Stomach (tissue), 9 donors: Measurements from ENCODE around the gene PBXIP1. TPM values are rescaled to one million over a fixed set of nuclear protein-coding genes. Genes with fewer than 3 reads are reported as not detected.

Source experiments
- DNase-seq, 2 donors: peaks; one replicate each; pipeline versions ENCODE4 v3.0.0 to v3.0.0-alpha.2; 2013 to 2019
- H3K27ac ChIP-seq, 5 donors: fragments of 200-600 bp in 4 of 5; sonication (generic) in 4 of 5; one replicate each; pipeline ENCODE4 v1.5.1; 2013 to 2019; ENCODE audit warnings: mild to moderate bottlenecking in 1 of 5, moderate library complexity in 1 of 5
- H3K27me3 ChIP-seq, 3 donors: fragments of 200-600 bp; sonication (generic); one replicate each; pipeline ENCODE4 v1.5.1; 2017 to 2019; ENCODE audit warnings: mixed run types in 1 of 3
- H3K36me3 ChIP-seq, 4 donors: fragments of 200-600 bp; sonication (generic); 1 replicate in 3 of 4; 2 replicates in 1 of 4; pipeline ENCODE4 v1.5.1; 2016 to 2019
- H3K4me1 ChIP-seq, 4 donors: fragments of 200-600 bp; sonication (generic); one replicate each; pipeline ENCODE4 v1.5.1; 2016 to 2019
- H3K4me3 ChIP-seq, 4 donors: fragments of 200-600 bp; sonication (generic) in 3 of 4; one replicate each; pipeline ENCODE4 v1.5.1; 2016 to 2019; ENCODE audit warnings: mild to moderate bottlenecking in 1 of 4
- H3K9me3 ChIP-seq, 4 donors: fragments of 200-600 bp; sonication (generic); one replicate each; pipeline ENCODE4 v1.5.1; 2016 to 2019
- EP300 ChIP-seq: sonication (generic); formaldehyde crosslinking; IDR thresholded peaks from one replicate; pipeline ENCODE4 v1.6.1; 2017; ENCODE audit warnings: antibody characterized with exemption
- POLR2A ChIP-seq, 4 donors: fragments of 450-650 bp; IDR thresholded peaks; one replicate each; pipeline ENCODE4 v1.6.1; 2016; ENCODE audit warnings: antibody characterized with exemption in 4 of 4, control low read depth in 2 of 4, mild to moderate bottlenecking in 1 of 4, moderate library complexity in 1 of 4
- POLR2AphosphoS5 ChIP-seq, 3 donors: sonication (generic); formaldehyde crosslinking; IDR thresholded peaks; one replicate each; pipeline ENCODE4 v1.6.1; 2016; ENCODE audit warnings: antibody characterized with exemption in 3 of 3
- WGBS, 5 donors: extraction: QIAGEN DNeasy Blood & Tissue Kit in 3 of 5; methylation state at CpG; one replicate each; pipeline versions ENCODE4 v1.1.5 to v1.1.7; 2013 to 2018; 5-methylcytosine and 5-hydroxymethylcytosine counted together
- intact Hi-C: fragments of 100-400 bp; cut with DNase I; formaldehyde crosslinking; loops from one replicate; pipeline ENCODE4 v1.15.1; 2023; ENCODE audit warnings: low total_unique reads
- polyA plus RNA-seq, 3 donors: library from polyadenylated mRNA; stranded (reverse); fragments of 200-250 nt; gene quantifications; one replicate each; pipeline ENCODE4 v1.2.3, GENCODE V29; 2013
- total RNA-seq, 5 donors: library from RNA; depleted of rRNA; stranded (reverse); fragments of >200 nt; gene quantifications; one replicate each; pipeline versions ENCODE4 v1.1.0 to v1.2.3, GENCODE V29; 2014 to 2016
- TF ChIP-seq, protein P1 (sequence below), 7 experiments: fragments of 450-650 bp in 4 of 7; fragments of 200-600 bp in 3 of 7; sonication (generic) in 3 of 7; IDR thresholded peaks; one replicate each; pipeline ENCODE4 v1.5.1; 2016 to 2019; ENCODE audit warnings: antibody characterized with exemption in 7 of 7, control low read depth in 2 of 7, mild to moderate bottlenecking in 1 of 7
- donor health status: healthy with polysubstance abuse.
- donor health status: Bipolar disorder and iron deficiency.
- donor health status: healthy.

Gene PBXIP1
- total and polyA plus RNA-seq, 8 donors, result 19.7 to 123 (median 71.7) TPM

DNA sequence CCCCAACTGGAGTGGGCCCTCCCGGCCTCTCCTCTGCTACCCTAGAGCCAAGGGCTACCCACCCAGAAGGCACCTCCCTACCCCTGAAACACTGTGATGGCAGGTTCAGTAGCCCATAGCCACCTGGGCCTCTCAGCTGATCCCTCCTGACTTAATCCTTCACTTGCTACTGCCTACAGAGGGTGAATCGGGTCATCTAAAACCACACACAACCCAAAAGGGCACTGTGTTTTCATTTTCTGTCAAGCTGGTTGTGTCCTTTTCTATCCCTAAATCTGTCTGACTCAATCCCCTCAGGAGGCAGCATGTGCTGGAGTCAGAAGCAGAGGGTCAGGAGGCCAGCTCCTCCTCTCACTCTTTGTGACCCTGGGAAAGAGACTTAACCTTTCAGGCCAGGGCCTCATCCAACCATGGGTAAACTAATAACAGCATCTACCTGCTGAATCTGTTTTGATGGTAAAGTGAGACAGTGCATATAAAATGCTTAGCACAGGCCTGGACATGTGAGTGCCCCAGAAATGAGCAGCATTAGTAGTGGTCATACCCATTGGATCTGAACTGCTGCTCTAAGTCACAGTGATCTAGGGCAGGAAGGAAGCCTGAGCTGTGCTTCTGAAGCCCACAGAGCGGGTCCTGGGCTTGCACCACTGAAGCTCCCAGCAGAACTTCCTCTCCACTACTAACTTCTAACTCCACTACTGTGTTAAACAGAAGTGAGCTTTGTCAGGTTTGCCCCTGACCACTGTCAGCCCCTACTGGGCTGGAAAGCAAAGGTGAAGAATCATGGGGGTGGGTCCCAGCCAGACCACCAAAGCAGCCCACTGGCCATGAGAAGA is 30.3 kb downstream of the PBXIP1 start:
- Histone ChIP-seq H3K27me3 (no peaks in the 10 kb centered on the region), H3K9me3 (no peaks in the 10 kb centered on the region), H3K4me1 (no peaks in the 10 kb centered on the region), H3K27ac (no peak overlapping the region), H3K4me3 (no peak overlapping the region), H3K36me3 (peaks cover 42 to 95% (median 92%) of the 10 kb centered on the region in 4 donors)
- TF ChIP-seq EP300 (no peak), POLR2A (IDR thresholded peaks at IDR 0.05) (no peak), POLR2AphosphoS5 (IDR thresholded peaks at IDR 0.05) (no peak)
- TF ChIP-seq, protein P1, sequence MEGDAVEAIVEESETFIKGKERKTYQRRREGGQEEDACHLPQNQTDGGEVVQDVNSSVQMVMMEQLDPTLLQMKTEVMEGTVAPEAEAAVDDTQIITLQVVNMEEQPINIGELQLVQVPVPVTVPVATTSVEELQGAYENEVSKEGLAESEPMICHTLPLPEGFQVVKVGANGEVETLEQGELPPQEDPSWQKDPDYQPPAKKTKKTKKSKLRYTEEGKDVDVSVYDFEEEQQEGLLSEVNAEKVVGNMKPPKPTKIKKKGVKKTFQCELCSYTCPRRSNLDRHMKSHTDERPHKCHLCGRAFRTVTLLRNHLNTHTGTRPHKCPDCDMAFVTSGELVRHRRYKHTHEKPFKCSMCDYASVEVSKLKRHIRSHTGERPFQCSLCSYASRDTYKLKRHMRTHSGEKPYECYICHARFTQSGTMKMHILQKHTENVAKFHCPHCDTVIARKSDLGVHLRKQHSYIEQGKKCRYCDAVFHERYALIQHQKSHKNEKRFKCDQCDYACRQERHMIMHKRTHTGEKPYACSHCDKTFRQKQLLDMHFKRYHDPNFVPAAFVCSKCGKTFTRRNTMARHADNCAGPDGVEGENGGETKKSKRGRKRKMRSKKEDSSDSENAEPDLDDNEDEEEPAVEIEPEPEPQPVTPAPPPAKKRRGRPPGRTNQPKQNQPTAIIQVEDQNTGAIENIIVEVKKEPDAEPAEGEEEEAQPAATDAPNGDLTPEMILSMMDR (IDR thresholded peaks at IDR 0.05), result no peak
- intact Hi-C loops, result no loop called here
- WGBS, 5 donors, result 88 to 97% (median 91%) methylated on average over 3 of the region's 3 CpGs
- DNase-seq, result no peak

DNA sequence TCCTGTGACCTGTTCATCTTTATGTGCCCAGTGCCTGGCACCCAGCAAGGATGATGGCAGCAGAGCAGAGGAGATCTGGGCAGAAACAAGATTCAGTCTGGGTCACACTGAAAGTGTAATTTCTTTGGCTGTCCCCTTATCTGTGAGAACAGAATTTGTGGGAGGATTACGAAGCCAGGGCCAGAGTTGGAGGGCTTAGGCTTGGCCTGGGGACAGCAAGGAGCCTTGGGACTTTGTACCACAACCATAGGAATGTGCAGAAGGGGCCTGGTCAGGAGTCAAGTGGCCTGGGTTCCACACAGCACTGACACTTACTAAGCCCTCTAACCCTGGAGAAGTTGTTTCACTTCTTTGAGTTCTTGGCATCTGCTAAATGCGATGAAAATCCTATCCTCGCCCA is 32.2 kb downstream of the PBXIP1 start:
- H3K9me3 ChIP-seq, result no peaks in the 10 kb centered on the region
- peaks cover 30 to 94% (median 87%) of the 10 kb centered on the region in 4 donors for H3K36me3 ChIP-seq
- no peak overlapping the region for H3K27ac ChIP-seq
- H3K27me3 ChIP-seq, result no peaks in the 10 kb centered on the region
- 94 to 100% (median 96%) methylated on average over 3 of the region's 3 CpGs for WGBS, 5 donors
- H3K4me1 ChIP-seq, result no peaks in the 10 kb centered on the region
- no peak for DNase-seq
- intact Hi-C loops, result no loop called here
- TF ChIP-seq POLR2A (IDR thresholded peaks at IDR 0.05) (no peak), POLR2AphosphoS5 (IDR thresholded peaks at IDR 0.05) (no peak), EP300 (no peak)
- TF ChIP-seq, protein P1 (IDR thresholded peaks at IDR 0.05), result no peak
- H3K4me3 ChIP-seq, result no peak overlapping the region

DNA sequence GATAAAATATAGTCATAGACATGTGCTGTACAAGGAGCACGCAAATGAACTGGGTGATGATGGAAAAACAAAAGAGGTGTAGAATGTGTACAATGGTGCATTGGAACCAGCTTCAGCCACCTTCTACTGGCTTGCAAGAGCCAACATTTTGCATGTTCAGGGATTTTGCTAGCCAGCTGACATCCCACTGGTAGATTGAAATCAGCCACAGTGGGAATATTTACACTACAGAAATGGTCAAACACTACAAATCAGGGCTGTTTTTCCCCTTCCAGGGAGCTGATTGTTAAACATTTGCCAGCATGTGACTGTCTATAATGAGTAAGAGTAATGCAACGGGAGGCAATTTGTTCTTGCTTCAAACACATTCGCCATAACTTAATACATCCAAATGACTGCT is 42.6 kb downstream of the PBXIP1 start:
- no peak for DNase-seq
- TF ChIP-seq POLR2AphosphoS5 (IDR thresholded peaks at IDR 0.05) (no peak), POLR2A (IDR thresholded peaks at IDR 0.05) (no peak), EP300 (no peak)
- TF ChIP-seq, protein P1 (IDR thresholded peaks at IDR 0.05), result no peak
- H3K9me3 ChIP-seq, result no peaks in the 10 kb centered on the region
- H3K36me3 ChIP-seq, result peaks cover 0 to 4% (median 0%) of the 10 kb centered on the region in 4 donors
- no peaks in the 10 kb centered on the region for H3K27me3 ChIP-seq
- H3K4me1 ChIP-seq, result no peaks in the 10 kb centered on the region
- no peak overlapping the region for H3K27ac ChIP-seq
- intact Hi-C loops, result no loop called here
- no peak overlapping the region for H3K4me3 ChIP-seq
- 81 to 89% (median 84%) methylated on average over 3 of the region's 3 CpGs for WGBS, 5 donors

DNA sequence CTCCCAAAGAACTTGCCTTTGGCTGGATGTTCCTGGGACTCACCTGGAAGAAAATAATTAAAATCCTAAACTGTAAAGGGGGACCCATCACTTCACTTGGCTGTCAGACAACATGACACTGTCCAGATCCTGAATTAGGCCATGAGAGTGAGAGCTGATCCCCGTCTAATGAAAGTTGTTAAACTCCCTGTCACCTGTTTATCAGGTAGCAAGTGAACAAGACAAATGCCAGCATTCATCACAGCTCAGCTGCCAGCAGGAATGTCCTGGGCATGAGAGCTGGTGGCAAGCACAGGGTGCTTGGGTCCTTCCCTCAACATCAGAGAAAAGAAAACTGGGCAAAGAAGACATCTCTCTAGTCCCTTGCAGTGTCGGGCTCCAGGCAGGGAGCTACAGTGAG is 43.1 kb downstream of the PBXIP1 start:
- Histone ChIP-seq H3K4me1 (no peaks in the 10 kb centered on the region), H3K36me3 (peaks cover 0 to 4% (median 0%) of the 10 kb centered on the region in 4 donors), H3K4me3 (no peak overlapping the region), H3K27ac (no peak overlapping the region), H3K9me3 (no peaks in the 10 kb centered on the region), H3K27me3 (no peaks in the 10 kb centered on the region)
- DNase-seq, result no peak
- intact Hi-C loops, result no loop called here
- no peak for TF ChIP-seq POLR2AphosphoS5 (IDR thresholded peaks at IDR 0.05)
- no peak for TF ChIP-seq EP300
- TF ChIP-seq, protein P1 (IDR thresholded peaks at IDR 0.05), result no peak
- TF ChIP-seq POLR2A (IDR thresholded peaks at IDR 0.05), result no peak
- whole genome bisulfite sequencing, 5 donors, result 85 to 92% (median 86%) methylated on average over 2 of the region's 2 CpGs
